GM21576 (cell line): ENCODE results near the gene CARMIL1.
"Not testable (repeated sequence)": the region's sequence is repeated elsewhere in the genome, so short reads cannot be mapped to it uniquely, and the experiment has no call there.

ENCODE experiments used
- ATAC-seq: cut with Tn5 transposase; IDR thresholded peaks from one replicate; pipeline ENCODE4 v1.9.1; 2021; ENCODE audit warnings: mild to moderate bottlenecking, moderate library complexity; ENCODE audit not compliant: unreplicated experiment

CARMIL1 gene

DNA sequence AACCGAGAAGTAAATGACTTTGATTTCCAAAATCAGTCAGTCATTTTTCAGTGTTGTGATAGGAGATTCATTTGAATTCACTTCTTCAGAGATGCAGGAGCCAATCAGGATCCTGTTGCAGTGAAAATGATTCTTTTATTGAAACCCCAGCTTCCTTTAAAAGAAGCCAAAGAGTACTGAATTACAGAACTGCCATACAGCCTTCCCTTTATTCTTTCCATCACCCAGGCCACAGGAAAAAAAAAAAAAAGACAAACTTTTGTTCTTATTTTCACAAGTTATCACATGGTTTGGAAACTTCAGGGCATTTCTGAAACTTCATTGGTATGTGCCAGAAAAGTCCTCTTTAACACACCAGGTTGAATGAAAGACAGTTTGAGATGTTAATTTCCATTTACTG is 1.8 kb upstream of the CARMIL1 start:
- no peak for ATAC-seq

DNA sequence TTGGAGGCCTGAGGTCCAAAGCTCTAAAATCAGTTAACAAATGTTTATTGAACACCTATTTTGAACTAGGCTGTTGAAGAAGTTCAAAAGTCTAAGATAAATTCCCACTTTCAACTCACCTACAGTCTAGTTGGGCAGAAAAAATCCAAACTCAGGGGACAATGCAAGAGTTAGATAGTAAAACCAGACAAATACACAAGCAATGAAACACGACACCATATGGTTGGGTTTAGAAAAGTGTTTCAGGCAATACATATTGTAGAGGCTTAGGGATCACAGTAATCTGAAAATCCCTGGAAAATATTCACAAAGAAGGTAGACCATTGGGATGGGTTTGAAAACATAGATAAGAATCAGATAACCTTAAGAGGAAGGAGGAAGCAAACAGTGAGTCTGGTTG is 1.3 kb upstream of the CARMIL1 start:
- no peak for ATAC-seq

DNA sequence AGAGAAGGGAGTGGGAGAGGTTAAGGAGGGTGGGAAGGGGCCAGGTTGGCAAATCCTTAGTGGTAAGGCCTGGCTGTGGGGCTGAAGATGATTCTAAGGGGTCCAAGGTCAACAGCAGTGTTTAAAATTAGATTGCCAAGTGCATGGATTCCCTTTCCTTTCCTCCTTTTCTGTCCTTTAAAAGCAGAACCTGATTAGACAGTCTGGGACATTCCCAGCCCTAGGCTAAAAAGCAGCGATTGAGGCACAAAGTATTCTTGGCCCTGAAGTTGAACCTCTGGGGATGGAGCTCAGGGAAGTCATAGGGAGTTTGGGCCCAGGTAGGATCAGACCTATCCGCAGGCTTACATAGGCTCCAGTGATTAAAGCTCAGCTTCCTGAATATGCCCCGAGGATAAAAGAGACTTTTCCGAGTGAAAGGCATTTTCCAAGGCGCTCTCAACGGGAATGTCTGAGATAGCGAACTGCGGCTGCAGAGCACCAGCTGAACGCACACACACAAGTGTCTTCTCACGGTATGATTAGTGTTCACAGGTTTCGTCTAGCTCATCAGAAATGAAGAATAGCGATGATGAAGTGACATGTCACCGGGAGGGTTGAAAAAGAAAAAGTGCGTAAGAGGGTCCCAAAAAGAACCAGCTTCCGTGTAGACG is 787 bp upstream of the CARMIL1 start:
- peak; percentile 12 for ATAC-seq

DNA sequence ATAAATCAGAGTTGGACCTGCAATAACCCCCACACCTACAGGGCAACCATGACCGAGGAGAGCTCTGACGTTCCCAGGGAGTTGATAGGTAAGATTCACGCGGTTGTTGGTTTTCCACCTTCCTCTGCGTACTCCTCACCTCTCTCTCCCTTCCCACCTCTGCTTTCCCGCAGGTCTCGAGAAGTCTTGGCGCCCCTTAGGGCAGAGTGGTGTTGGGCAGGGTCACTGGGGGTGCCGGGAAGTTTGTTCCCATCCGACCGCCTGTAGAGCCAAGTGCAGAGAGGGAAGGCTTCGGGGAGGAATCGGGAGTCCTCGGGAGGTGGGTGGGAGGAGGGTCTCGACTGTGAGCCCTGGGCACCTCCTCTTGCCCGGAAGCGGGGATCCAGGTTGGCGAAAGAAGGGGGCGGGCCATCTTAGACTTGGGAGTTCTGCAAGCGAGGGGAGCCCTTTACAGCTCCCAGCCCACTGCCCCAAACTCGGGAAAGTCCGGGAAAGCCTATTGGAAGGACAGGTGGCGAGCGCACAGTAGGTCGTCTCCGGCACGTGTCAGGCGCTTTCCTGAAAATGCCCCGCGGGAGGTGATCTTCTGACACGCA is 672 bp downstream of the CARMIL1 start:
- no peak for ATAC-seq

DNA sequence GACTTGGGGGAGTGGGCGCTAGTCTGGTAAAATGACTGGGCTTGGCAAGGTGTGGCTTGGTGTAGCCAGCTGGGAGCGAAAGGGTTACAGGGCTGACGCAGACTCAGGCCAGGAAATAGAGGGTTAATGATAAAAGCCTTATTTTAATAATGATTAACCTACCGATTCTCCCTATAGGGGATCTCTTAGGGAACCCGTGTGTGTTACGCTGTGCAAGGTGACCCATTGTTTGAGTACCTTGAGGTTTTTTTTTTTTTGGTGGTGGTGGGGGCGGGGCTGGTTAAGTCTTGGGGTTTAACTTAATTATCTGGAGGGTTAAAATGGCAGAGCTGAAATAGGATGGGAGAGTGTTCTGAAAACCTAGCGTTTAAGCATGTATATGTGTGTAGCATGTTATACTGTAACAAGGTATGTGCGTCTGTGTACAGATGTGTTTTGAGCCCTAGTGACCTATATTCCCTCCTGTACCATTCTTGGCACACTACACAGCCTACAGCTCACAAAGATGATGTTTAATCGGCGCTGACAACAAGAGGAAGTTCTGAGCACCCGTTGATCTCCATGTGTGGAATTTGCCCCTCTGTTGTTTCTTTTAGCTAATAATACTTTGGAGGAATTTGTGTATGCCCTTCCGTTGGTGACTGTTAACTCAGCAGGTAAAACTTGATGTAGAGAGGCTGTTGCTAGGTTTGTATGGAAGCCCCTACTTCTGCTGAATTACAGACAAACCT is 1.3 kb downstream of the CARMIL1 start:
- ATAC-seq = no peak

DNA sequence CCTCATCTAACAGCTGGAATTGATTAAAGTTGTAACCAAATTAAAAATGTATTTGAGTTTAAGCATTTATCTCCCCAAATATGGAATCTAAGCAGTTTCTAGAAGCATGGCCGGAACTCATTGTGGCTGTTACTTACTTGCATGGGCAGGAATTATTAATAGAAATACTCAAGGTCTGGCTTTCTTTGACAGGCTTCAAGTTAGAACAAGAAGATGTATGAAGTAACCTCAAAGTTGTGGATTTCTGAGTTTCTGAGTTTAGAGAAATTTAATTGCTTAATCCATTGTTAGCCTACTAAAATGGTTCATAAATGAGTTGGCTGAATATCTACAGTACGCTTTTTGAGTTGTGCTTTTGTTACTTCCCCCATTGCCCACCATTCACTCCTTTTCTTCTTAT is 7.7 kb downstream of the CARMIL1 start:
- ATAC-seq = no peak

DNA sequence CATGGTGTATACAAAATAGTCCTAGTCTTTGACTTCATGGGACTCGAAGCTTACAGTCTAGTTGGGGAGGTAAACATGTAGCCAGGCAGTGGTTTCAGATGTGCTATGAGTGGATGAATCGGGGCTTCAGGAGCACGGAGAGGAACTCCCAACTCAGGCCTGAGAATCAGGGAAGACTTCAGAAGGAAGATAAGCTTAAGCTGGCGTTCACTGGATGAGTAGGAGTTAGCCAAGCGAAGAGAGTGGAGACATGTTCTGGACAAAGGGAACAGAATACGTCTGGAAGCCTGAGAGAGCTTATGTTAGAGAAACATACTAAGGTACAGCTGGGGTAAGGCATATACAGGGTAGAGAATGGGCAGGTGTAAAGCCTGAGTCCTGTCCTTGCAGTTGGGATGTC is 8.8 kb downstream of the CARMIL1 start:
- ATAC-seq = no peak

DNA sequence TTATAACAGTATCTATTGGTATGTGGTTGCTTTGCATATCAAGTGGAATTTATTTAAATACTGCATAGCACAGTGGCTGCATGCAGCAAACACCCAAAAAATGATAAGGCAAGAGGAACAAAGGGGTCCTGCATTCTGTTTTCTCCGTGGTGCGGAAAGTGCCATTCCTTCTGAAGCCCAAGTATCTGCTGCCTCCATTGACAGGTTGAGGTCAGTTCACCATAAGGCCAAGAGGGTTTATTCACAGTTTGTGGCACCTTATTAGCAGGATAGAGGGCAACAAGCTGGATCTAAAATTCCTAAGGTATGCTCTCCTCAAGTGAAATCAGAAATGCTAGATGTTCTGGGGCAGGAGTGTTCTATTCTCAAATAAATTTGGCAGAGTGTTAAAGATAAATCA is 9.3 kb downstream of the CARMIL1 start:
- no peak for ATAC-seq

DNA sequence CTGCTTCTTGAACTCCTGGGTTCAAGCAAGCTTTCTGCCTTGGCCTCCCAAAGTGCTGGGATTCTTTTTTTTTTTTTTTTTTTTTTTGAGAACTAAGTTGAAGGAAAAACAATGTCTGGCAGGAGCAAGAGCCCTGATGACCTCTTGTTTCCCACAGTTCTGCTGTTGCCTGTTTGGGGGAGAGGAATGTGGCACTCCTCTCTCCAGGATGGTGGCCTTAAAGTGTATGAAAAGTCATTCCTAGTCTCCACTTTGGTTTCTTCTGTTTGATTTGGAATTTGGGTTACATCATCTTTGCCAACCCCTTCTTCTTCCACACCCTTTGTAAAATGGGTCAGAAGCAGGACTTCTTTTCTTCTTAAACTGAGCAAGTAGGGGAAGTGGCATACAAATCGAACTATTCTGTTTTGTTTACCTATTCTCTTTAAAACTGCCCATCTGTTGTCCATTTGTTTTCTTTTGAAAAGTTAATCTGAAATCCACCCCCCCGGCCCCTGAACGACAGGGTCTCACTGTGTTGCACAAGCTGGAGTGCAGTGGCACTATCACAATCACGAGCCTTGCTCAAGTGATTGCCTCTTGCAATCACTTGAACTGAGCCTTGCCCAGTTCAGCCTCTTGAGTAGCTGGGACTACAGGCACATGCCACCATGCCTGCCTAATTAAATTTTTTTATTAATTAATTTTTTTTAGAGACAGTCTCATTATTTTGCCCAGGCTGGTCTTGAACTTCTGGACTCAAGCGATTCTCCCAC is 11.3 kb downstream of the CARMIL1 start:
- ATAC-seq = no peak

DNA sequence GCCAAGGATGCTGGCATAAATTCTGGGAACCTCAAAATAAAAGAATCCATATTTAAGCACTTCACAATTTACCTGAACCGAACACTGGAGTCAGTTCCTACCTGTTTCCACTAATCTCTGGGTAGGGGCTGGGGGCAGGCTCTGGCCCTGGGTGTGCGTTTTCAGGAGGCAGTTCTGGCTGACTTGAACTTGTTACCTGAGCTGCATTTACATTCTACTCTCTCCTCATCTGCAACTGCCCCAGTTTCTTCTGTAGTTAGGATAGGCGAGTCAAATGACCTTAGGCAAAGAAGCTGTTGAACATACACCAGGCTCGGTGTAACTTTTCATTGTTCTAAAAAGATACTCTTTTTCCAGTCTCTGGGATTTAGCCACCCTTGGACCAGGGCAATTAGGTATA is 13.2 kb downstream of the CARMIL1 start:
- ATAC-seq = no peak

DNA sequence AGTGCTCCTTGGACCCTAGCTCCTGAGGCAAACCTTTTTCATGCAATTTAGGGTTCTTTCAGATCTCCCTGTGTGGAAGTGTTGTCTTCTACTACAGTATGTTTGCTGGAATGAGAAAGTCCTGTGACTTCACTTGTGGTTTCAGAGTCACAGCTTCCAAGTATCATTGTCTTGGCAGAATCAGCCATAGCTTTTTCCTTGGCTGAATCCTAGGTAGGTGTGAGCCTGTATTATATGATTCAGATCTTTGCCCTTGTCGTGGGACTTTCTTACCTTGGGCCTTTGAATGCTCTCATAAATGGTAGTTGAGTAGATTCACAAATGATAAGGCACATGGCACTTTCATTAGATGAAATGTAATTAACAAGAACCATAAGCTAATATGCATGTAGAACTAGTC is 16.5 kb downstream of the CARMIL1 start:
- no peak for ATAC-seq

DNA sequence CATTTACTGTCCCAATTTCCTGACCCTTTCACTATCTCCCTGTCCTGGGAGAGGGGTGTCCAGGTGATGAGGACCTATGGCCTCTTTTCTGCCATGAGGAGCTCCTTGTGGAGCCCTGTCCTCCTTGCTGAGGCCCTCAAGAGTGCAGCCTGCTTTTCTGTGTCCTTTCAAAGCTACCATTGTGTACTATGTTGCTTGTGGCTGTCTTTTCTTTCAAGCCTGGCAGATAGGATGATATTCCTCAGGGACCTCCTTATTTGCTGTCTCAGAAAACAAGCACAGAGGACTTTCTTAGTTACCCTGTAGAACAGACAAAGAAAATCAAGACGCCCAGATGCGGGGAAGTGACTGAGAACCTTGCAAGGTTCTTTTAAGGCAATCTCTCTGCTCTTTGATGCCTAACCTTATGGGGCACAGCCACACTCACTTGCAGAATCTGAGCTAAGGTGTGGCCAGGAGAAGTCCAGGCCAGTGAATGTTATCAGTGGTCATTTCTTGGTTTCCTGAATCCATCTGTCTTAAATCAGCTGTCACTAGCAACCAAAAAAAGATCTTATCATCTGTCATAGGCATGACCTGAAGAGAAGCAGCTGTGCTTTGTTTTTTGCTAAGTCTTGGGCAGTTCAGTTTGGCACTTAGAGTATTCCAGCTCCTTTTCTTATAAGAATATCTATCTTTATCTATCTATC is 17.2 kb downstream of the CARMIL1 start:
- ATAC-seq = no peak

DNA sequence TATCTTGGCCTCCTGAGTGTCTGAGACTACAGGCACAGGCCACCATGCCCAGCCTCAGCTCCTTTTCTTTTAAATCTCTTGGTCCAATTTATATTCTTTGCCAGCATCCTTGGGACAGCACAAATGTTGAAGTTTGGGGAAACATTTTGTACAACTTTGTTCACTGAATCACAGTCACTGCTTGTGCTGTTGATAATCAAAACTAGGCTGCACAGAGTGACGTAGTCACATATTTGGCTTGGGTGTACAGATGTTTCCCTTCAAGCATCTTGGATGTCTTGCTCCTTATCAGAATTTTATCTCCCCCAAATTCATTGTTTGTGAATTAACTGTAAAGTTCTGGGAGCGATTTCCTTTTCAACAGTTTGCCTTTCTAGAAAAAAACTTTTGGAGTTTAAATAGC is 17.9 kb downstream of the CARMIL1 start:
- ATAC-seq = no peak

DNA sequence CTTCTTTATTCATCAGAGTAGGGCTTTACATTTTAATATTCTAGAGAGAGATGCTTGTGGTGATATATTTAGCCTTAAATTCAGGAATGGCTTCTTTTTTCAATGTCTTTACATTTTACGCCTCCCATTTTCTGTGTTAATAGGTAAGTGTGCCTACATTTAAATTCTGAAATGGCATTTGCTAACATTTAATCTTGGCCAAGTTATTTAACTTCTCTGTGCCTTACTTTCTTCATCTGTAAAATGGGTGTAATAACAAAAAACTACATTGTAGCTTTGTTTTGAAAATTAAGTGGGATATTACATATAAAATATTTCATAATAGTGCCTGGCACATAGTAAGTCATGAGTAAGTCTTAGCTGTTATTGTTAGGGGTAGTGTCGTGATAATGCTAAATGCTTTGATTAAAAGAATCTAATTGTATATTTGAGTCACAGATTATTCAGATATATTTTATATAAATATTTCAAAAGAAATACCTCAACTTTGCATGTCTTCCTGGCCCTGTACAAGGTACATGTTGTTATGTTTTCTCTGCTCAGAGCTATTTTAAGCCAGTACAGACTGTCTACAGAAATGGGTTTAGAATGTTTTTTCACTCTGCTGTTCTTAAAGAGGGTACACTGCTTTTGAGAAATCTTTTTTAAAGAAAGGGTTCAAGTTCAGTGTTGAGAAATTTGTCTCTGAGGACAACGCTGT is 18.8 kb downstream of the CARMIL1 start:
- ATAC-seq = no peak

DNA sequence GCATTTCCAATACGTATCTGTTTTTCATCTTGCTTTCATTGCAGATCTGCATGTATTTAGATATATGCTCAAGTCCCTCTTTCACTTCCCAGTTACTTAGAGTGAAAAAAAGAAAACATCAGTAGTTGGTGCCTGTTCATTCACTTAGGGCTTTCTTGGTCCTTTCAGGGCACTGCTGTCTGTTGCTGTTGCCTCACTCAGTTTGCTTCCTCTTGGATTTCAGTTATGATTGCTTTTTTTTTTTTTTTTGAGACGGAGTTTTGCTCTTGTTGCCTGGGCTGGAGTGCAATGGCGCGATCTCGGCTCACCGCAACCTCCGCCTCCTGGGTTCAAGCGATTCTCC is 19.3 kb downstream of the CARMIL1 start:
- not testable (repeated sequence) for ATAC-seq

DNA sequence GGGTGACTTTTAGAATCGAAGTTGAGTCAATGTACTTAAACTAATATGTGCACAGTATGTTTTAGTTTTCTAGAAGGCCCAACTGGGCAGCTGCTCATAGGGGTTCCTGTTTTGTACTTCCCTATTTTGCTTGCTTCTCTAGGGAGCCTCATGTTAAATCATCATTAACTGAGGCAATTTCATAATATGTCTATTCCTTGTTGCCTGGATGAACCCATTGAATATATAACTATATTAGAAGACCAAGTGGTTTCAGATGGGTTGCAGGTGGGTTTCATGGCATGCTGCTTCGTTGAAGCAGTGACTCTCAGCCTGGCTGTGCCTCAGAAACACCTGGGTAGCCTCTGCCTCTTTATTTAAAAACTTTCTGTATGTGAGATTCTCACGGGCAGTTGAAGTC is 22.2 kb downstream of the CARMIL1 start:
- no peak for ATAC-seq

DNA sequence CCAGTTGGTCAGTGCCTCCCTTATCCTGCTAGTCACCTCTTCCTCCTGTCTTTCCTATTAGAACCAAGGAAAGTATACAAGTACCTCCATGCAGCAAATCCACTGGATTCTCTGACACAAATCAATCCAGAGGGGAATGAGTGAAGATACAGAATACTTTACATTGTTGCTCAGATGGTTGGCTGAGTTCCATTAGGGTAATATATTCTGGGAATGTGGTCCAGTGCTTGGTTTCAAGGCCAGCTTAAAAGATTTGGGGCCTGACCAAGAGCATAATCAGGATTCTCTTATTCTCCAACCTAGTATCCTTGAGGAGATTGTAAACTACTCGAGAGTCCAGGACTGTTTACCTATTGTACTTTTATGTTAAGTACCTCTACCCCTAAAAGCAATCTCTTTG is 23.0 kb downstream of the CARMIL1 start:
- ATAC-seq = no peak

DNA sequence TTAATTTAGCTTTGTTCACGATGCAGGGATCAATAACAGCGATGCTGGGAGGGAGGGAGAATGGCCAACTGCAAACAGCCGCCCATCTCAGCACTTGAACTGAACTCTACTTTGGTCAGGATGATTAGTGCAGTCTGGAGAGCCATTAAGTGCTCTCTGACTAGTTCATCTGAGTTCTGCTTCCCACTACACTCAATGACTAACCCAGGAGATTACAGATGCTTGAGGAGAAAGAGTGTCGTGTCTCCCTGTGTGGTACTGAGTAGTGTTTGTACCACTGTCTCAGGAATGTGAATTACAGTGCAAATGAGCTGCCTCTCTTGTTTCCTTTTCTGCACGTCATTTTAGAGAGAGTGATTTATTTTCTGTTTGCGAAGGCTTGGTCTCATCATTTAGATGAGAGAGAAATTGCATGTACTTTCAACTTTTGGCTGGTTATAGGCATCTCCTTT is 23.5 kb downstream of the CARMIL1 start:
- no peak for ATAC-seq

DNA sequence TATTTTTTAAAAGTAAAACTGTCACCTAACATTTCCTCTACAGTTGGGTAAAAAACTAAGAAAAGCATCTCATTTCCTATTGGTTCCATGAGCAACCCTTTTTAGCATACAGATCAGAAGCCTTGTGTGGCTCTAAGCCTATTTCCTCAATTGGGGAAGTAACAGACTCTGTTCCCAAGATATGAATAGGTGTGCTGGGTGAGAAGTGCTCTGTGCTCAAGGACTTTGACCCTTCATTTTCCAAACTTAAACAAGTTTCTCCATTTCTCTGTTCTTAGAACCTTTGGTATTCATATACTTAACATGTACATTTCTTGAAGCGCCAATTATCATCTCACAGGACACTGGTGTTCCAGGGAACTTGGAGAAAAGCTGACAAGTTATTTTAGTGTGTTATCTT is 24.1 kb downstream of the CARMIL1 start:
- no peak for ATAC-seq

DNA sequence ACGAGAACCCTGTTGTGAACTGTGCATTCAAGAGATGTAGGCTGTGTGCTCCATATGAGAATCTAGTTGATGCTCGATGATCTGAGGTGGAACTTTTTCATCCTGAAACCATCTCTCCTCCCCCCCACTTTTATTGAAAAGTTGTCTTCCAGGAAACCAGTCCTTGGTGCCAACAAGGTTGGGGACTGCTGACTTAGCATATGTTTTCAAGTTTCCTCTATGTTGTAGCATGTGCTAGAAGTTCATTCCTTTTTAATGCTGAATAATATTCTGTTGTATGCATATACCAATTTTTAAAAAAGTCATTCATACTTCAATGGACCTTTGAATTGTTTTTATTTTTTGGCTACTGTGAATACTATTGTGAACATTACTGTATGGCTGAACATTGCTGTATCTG is 27.2 kb downstream of the CARMIL1 start:
- no peak for ATAC-seq
